GM10266 (cell line): ENCODE data around the gene TECR.
"Not testable (repeated sequence)": the region's sequence is repeated elsewhere in the genome, so short reads cannot be mapped to it uniquely, and the experiment has no call there.

ENCODE experiments used
- DNase-seq: peaks from one replicate; pipeline ENCODE4 v3.0.0; 2012; ENCODE audit errors: extremely low spot score
- CTCF ChIP-seq: IDR thresholded peaks from 2 replicates; pipeline ENCODE4 v1.5.1; 2012; ENCODE audit warnings: mild to moderate bottlenecking, low read depth; ENCODE audit not compliant: control insufficient read depth, insufficient read depth; ENCODE audit errors: missing control alignments

TECR gene

DNA sequence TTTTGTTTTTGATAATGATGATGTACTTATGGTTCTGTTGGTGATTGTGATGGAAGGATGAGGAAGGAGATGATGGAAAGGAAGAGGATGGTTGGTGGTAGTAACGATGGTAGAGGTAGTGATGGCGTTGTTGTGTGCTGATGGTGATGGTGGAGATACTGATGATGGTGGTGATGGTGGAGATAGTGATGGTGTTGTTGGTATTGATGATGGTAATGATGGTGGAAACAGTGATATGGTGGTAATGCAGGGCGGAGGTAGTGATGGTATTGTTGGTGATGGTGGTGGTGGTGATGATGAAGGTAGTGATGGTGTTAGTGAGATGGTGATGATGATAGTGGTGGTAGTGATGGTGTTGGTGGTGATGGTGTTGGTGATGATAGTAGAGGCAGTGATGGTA lies 66.2 kb downstream of the TECR start:
- TF ChIP-seq CTCF, result no peak
- DNase-seq, result no peak

GRCh38 chr19:14599548-14600147 lies 70.3 kb downstream of the TECR start:
- DNase-seq, result no peak
- no peak for TF ChIP-seq CTCF

DNA sequence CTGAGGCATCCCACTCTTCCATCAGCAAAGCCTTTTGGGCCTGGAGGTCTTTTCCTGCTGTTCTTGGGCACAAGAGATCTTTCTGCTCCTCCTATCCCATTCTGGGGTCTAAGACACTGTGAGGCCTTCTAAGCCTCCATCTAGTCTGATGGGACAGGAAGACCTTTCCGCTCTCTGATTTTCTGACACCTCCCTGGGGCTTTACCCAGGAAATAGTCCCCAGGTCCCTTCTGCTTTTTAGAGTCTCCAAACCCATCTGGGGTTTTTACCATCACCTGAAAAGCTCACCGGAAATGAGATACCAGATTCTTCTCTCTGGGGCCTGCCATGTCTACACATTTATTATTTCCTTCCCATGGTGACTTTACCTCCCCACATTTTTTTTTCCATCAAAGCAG lies 74.6 kb downstream of the TECR start:
- TF ChIP-seq CTCF, result no peak
- DNase-seq, result peak; percentile 65

GRCh38 chr19:14606627-14607026 lies 77.2 kb downstream of the TECR start:
- no peak for DNase-seq
- no peak for TF ChIP-seq CTCF

DNA sequence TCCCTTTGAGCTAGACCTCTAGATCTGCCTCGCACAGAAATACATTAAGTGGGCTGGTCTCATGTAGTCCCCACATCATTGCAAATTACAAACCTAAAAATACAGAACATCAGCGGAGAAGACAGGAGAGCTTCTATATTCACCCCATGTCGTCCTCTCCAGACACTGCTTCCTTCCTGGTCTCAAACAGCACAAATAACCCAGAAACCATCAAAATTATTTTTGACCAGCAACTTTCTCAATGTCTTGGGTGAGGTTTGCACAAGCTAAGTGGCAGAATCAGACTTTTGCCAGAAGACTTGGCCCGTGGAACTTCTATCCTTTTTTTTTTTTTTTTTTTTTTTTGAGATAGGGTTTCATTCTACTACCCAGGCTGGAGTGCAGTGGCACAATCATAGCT lies 81.7 kb downstream of the TECR start:
- TF ChIP-seq CTCF, result no peak
- DNase-seq, result no peak

- DNase-seq, result not testable (repeated sequence)
Measured at GRCh38 chr19:14612242-14612641, 82.8 kb downstream of the TECR start.

DNA sequence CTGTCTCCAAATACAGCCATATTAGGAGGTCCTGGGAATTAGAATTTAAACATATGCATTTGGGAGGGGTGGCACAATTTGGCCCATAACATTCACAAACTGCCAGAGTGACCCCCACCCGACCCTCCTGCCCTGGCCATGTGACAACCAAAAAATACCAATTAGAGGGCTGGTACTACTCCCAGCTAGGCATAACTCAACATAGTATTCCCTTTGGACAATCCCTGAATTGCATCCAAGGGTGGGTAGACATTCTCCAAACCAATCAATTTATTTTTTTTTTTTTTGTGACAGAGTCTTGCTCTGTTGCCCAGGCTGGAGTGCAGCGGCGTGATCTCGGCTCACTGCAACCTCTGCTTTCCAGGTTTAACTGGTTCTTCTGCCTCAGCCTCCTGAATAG lies 83.3 kb downstream of the TECR start:
- no peak for TF ChIP-seq CTCF
- no peak for DNase-seq

GRCh38 chr19:14613399-14614098 lies 84.2 kb downstream of the TECR start:
- DNase-seq, result not testable (repeated sequence)
